ENCODE data around the gene PPP1R27.

- TF ChIP-seq CTCF (IDR thresholded peaks at IDR 0.05) (no peak), POLR2A (IDR thresholded peaks at IDR 0.05) (no peak)
Observed at GRCh38 chr17:81829858-81830257, 5.0 kb downstream of the PPP1R27 start.
